Measurements from ENCODE around the gene IQGAP3. TPM values are rescaled to one million over a fixed set of nuclear protein-coding genes. Genes with fewer than 3 reads are reported as not detected.
A peak's percentile ranks its signal among the peaks of the same experiment; 100 is the strongest.

IQGAP3 gene
- total RNA-seq, 1 experiment from 2014 or later = 25.6 TPM

GRCh38 chr1:156486421-156487344 lies 85.7 kb downstream of the IQGAP3 start:
- POLR2A ChIA-PET = no interaction called here
- H3K27ac ChIP-seq (ENCODE audit: low read length) = no peak overlapping the region
- H3K27me3 ChIP-seq (ENCODE audit: control insufficient read depth, insufficient read depth, low read length) = no peaks in the 10 kb centered on the region
- BruUV-seq (replicated peaks) = TSS peak; percentile 22
- H3K9me3 ChIP-seq (ENCODE audit: control insufficient read depth, insufficient read depth, low read depth, low read length) = no peaks in the 10 kb centered on the region
- H3K4me3 ChIP-seq (ENCODE audit: low read depth in 2 of 2, low read length in 2 of 2) = no peak overlapping the region
- no peaks in the 10 kb centered on the region for H3K36me3 ChIP-seq (ENCODE audit: control insufficient read depth, insufficient read depth, low read length)
- no peak for DNase-seq (ENCODE audit: low read depth, low spot score)
- in situ Hi-C loops (cut with HindIII; ENCODE audit: low pct_unique_long_range_greater_than_20kb, low sequenced_read_pairs) (no loop called here), intact Hi-C loops (cut with micrococcal nuclease; ENCODE audit: unreplicated experiment) (no loop called here)
- CTCF ChIA-PET = interaction anchor here (0.6 kb wide), 1 partner anchor 29 kb away, joined by 8 read pairs; no protein-coding TSS in a partner anchor
- H3K4me1 ChIP-seq (ENCODE audit: control insufficient read depth, insufficient read depth, low read length) = peaks cover 26% of the 10 kb centered on the region
- no peak for ATAC-seq
- TF ChIP-seq CTCF (IDR thresholded peaks at IDR 0.05) (no peak), SIN3A (IDR thresholded peaks at IDR 0.05; ENCODE audit: borderline replicate concordance, insufficient read depth, low read depth, low read length) (no peak), REST (IDR thresholded peaks at IDR 0.05; ENCODE audit: insufficient read depth in 1 of 2, low read depth in 2 of 2, low read length in 1 of 2) (no peak), POLR2AphosphoS5 (IDR thresholded peaks at IDR 0.05; ENCODE audit: low read depth, low read length) (no peak), TCF7L2 (IDR thresholded peaks at IDR 0.05; ENCODE audit: low read depth, low read length) (no peak)

GRCh38 chr1:156485984-156486383 lies 86.4 kb downstream of the IQGAP3 start:
- no peaks in the 10 kb centered on the region for H3K36me3 ChIP-seq (ENCODE audit: control insufficient read depth, insufficient read depth, low read length)

More at GRCh38 chr1:156485984-156486383, 86.4 kb downstream of the IQGAP3 start:
- BruUV-seq (replicated peaks) = no TSS peak
- no peak for DNase-seq (ENCODE audit: low read depth, low spot score)
- Histone ChIP-seq H3K27ac (ENCODE audit: low read length) (no peak overlapping the region), H3K4me1 (ENCODE audit: control insufficient read depth, insufficient read depth, low read length) (peaks cover 22% of the 10 kb centered on the region), H3K27me3 (ENCODE audit: control insufficient read depth, insufficient read depth, low read length) (no peaks in the 10 kb centered on the region), H3K9me3 (ENCODE audit: control insufficient read depth, insufficient read depth, low read depth, low read length) (no peaks in the 10 kb centered on the region), H3K4me3 (ENCODE audit: low read depth in 2 of 2, low read length in 2 of 2) (no peak overlapping the region)
- CTCF ChIA-PET = interaction anchor here (0.6 to 0.7 kb wide), 2 partner anchors 29 to 47 kb away, joined by 6 to 8 read pairs; no protein-coding TSS in a partner anchor
- ATAC-seq = no peak
- in situ Hi-C loops (cut with HindIII; ENCODE audit: low pct_unique_long_range_greater_than_20kb, low sequenced_read_pairs) (no loop called here), intact Hi-C loops (cut with micrococcal nuclease; ENCODE audit: unreplicated experiment) (no loop called here)
- TF ChIP-seq POLR2AphosphoS5 (IDR thresholded peaks at IDR 0.05; ENCODE audit: low read depth, low read length) = no peak
- no peak for TF ChIP-seq TCF7L2 (IDR thresholded peaks at IDR 0.05; ENCODE audit: low read depth, low read length)
- TF ChIP-seq REST (IDR thresholded peaks at IDR 0.05; ENCODE audit: insufficient read depth in 1 of 2, low read depth in 2 of 2, low read length in 1 of 2) = no peak
- TF ChIP-seq SIN3A (IDR thresholded peaks at IDR 0.05; ENCODE audit: borderline replicate concordance, insufficient read depth, low read depth, low read length) = no peak
- TF ChIP-seq CTCF (IDR thresholded peaks at IDR 0.05) = no peak
- POLR2A ChIA-PET = no interaction called here
